Progenitor cell of endocrine pancreas (in vitro differentiated cells): ENCODE data around the gene HPSE. TPM values are rescaled to one million over a fixed set of nuclear protein-coding genes. Genes with fewer than 3 reads are reported as not detected.

Experiments
- DNase-seq: peaks from one replicate; pipeline ENCODE4 v3.0.0; 2021; ENCODE audit warnings: low spot score; ENCODE audit not compliant: unreplicated experiment
- H3K27ac Mint-ChIP-seq: 2 replicates; pipeline ENCODE4 v1.8.0; 2021; ENCODE audit warnings: mild to moderate bottlenecking, moderate library complexity, mixed read lengths
- H3K27me3 Mint-ChIP-seq: 2 replicates; pipeline ENCODE4 v1.8.0; 2021; ENCODE audit warnings: mixed read lengths
- H3K36me3 Mint-ChIP-seq: 2 replicates; pipeline ENCODE4 v1.8.0; 2022; ENCODE audit warnings: mixed read lengths; ENCODE audit not compliant: insufficient read depth
- H3K4me1 Mint-ChIP-seq: 2 replicates; pipeline ENCODE4 v1.8.0; 2021; ENCODE audit warnings: low read depth, mixed read lengths
- H3K4me3 Mint-ChIP-seq: 2 replicates; pipeline ENCODE4 v1.8.0; 2021; ENCODE audit warnings: low read depth, mild to moderate bottlenecking, moderate library complexity, mixed read lengths
- H3K9me3 Mint-ChIP-seq: 2 replicates; pipeline ENCODE4 v1.8.0; 2021; ENCODE audit warnings: low read depth, mixed read lengths
- CTCF ChIP-seq: fragments of 200-600 bp; sonication (generic); IDR thresholded peaks from one replicate; pipeline ENCODE4 v1.5.0; 2021; ENCODE audit warnings: antibody characterized with exemption, mild to moderate bottlenecking; ENCODE audit not compliant: unreplicated experiment
- total RNA-seq: library from RNA; stranded (reverse); gene quantifications from 2 replicates; pipeline ENCODE4 v1.2.1, GENCODE V29; 2021

HPSE gene
- total RNA-seq, 1 donor from 2014 or later: 3.6 TPM

GRCh38 chr4:83262682-83263081 is 72.0 kb downstream of the HPSE start:
- no peaks in the 10 kb centered on the region for H3K9me3 Mint-ChIP-seq
- no peaks in the 10 kb centered on the region for H3K27me3 Mint-ChIP-seq
- TF ChIP-seq CTCF: no peak
- H3K27ac Mint-ChIP-seq: no peak overlapping the region
- no peaks in the 10 kb centered on the region for H3K4me1 Mint-ChIP-seq
- DNase-seq: no peak
- H3K4me3 Mint-ChIP-seq: no peak overlapping the region
- peaks cover 10% of the 10 kb centered on the region for H3K36me3 Mint-ChIP-seq

- no peak for TF ChIP-seq CTCF
- no peak for DNase-seq
- H3K4me1 Mint-ChIP-seq: no peaks in the 10 kb centered on the region
- no peak overlapping the region for H3K27ac Mint-ChIP-seq
- no peaks in the 10 kb centered on the region for H3K9me3 Mint-ChIP-seq
- no peaks in the 10 kb centered on the region for H3K27me3 Mint-ChIP-seq
- H3K4me3 Mint-ChIP-seq: no peak overlapping the region
- peaks cover 11% of the 10 kb centered on the region for H3K36me3 Mint-ChIP-seq
Measured at GRCh38 chr4:83261307-83261706, 73.3 kb downstream of the HPSE start.

- no peaks in the 10 kb centered on the region for H3K27me3 Mint-ChIP-seq
- no peak overlapping the region for H3K27ac Mint-ChIP-seq
- H3K4me3 Mint-ChIP-seq: no peak overlapping the region
- peaks cover 2% of the 10 kb centered on the region for H3K4me1 Mint-ChIP-seq
- DNase-seq: no peak
- no peaks in the 10 kb centered on the region for H3K9me3 Mint-ChIP-seq
- H3K36me3 Mint-ChIP-seq: peaks cover 9% of the 10 kb centered on the region
- no peak for TF ChIP-seq CTCF
Measured at GRCh38 chr4:83259586-83259985, 75.1 kb downstream of the HPSE start.

- DNase-seq: no peak
- Mint-ChIP-seq H3K36me3 (peaks cover 9% of the 10 kb centered on the region), H3K4me1 (peaks cover 2% of the 10 kb centered on the region), H3K27ac (no peak overlapping the region), H3K9me3 (no peaks in the 10 kb centered on the region), H3K4me3 (no peak overlapping the region), H3K27me3 (no peaks in the 10 kb centered on the region)
- no peak for TF ChIP-seq CTCF
Measured at GRCh38 chr4:83258461-83258860, 76.2 kb downstream of the HPSE start.

GRCh38 chr4:83257811-83258210 is 76.8 kb downstream of the HPSE start:
- H3K27me3 Mint-ChIP-seq: no peaks in the 10 kb centered on the region
- H3K4me1 Mint-ChIP-seq: peaks cover 2% of the 10 kb centered on the region
- peak overlapping the region; percentile 34 for H3K27ac Mint-ChIP-seq
- H3K4me3 Mint-ChIP-seq: no peak overlapping the region
- no peak for TF ChIP-seq CTCF
- H3K9me3 Mint-ChIP-seq: no peaks in the 10 kb centered on the region
- no peak for DNase-seq
- H3K36me3 Mint-ChIP-seq: peaks cover 9% of the 10 kb centered on the region
